Activated CD8-positive, alpha-beta T cell treated with anti-CD3 and anti-CD28 coated beads, Interleukin-2, amount 10 ng/mL, durations not matched to agents 7 days and 5 days (primary cell): ENCODE data around the gene TRPV6. TPM values are rescaled to one million over a fixed set of nuclear protein-coding genes. Genes with fewer than 3 reads are reported as not detected.

Source experiments
- ATAC-seq: fragments of 150-1000 bp; cut with Tn5 transposase; one replicate; pipeline ENCODE4 v1.10.0; 2021; ENCODE audit warnings: moderate library complexity
- CTCF ChIA-PET: fragments of 350-600 bp; sonication (Branson Sonifier 250); formaldehyde crosslinking; loops from one replicate; lab custom pipeline; 2021; ENCODE audit warnings: antibody characterized with exemption; lab: Charles Lee
- POLR2A ChIA-PET: fragments of 350-600 bp; sonication (Branson Sonifier 250); formaldehyde crosslinking; loops from one replicate; lab custom pipeline; 2021; ENCODE audit warnings: antibody characterized with exemption; lab: Charles Lee
- DNase-seq: peaks from one replicate; pipeline ENCODE4 v3.0.0-alpha.2; 2020
- H3K27ac Mint-ChIP-seq: one replicate; pipeline ENCODE4 v1.8.0; 2021; ENCODE audit warnings: mild to moderate bottlenecking, mixed read lengths
- H3K27me3 Mint-ChIP-seq: one replicate; pipeline ENCODE4 v1.8.0; 2021; ENCODE audit warnings: low read depth, mixed read lengths
- H3K36me3 Mint-ChIP-seq: one replicate; pipeline ENCODE4 v1.8.0; 2021; ENCODE audit warnings: low read depth, mixed read lengths
- H3K4me1 Mint-ChIP-seq: one replicate; pipeline ENCODE4 v1.8.0; 2021; ENCODE audit warnings: low read depth, mixed read lengths
- H3K4me3 Mint-ChIP-seq: one replicate; pipeline ENCODE4 v1.8.0; 2021; ENCODE audit warnings: mild to moderate bottlenecking, mixed read lengths
- H3K9me3 Mint-ChIP-seq: one replicate; pipeline ENCODE4 v1.8.0; 2022; ENCODE audit warnings: mixed read lengths; ENCODE audit not compliant: insufficient read depth
- total RNA-seq, 2 experiments: library from RNA; stranded (reverse); gene quantifications; one replicate each; pipeline ENCODE4 v1.2.3, GENCODE V29; 2021

The TRPV6 gene
- total RNA-seq, 2 experiments from 2014 or later: not detected

- ChIA-PET CTCF (interaction anchor here (0.8 to 4.1 kb wide), 20 partner anchors 8 to 552 kb away, joined by 3 to 23 read pairs (median 4); partner anchors contain the start of gene EPHB6), POLR2A (no interaction called here)
- H3K36me3 Mint-ChIP-seq: no peaks in the 10 kb centered on the region
- no peak for DNase-seq
- no peaks in the 10 kb centered on the region for H3K27me3 Mint-ChIP-seq
- H3K4me3 Mint-ChIP-seq: no peak overlapping the region
- no peak overlapping the region for H3K27ac Mint-ChIP-seq
- ATAC-seq: no peak
- H3K4me1 Mint-ChIP-seq: no peaks in the 10 kb centered on the region
- H3K9me3 Mint-ChIP-seq: no peaks in the 10 kb centered on the region
These were observed 13.4 kb downstream of the TRPV6 start for GRCh38 chr7:142872106-142872675.

- no peak overlapping the region for H3K27ac Mint-ChIP-seq
- no peaks in the 10 kb centered on the region for H3K27me3 Mint-ChIP-seq
- ChIA-PET CTCF (interaction anchor here (1.2 to 4.1 kb wide), 8 partner anchors 10 to 552 kb away, joined by 3 to 23 read pairs (median 6); no protein-coding TSS in a partner anchor), POLR2A (no interaction called here)
- no peaks in the 10 kb centered on the region for H3K4me1 Mint-ChIP-seq
- H3K36me3 Mint-ChIP-seq: no peaks in the 10 kb centered on the region
- no peaks in the 10 kb centered on the region for H3K9me3 Mint-ChIP-seq
- H3K4me3 Mint-ChIP-seq: no peak overlapping the region
- no peak for DNase-seq
- no peak for ATAC-seq
These were observed 14.1 kb downstream of the TRPV6 start for GRCh38 chr7:142871260-142872105.

GRCh38 chr7:142870566-142871259 is 14.8 kb downstream of the TRPV6 start:
- no peak overlapping the region for H3K27ac Mint-ChIP-seq
- ChIA-PET POLR2A (interaction anchor here (0.6 kb wide), 1 partner anchor 17 kb away, joined by 3 read pairs; no protein-coding TSS in a partner anchor), CTCF (interaction anchor here (1.2 to 4.1 kb wide), 2 partner anchors 11 to 16 kb away, joined by 3 to 19 read pairs; no protein-coding TSS in a partner anchor)
- no peak overlapping the region for H3K4me3 Mint-ChIP-seq
- no peaks in the 10 kb centered on the region for H3K27me3 Mint-ChIP-seq
- ATAC-seq (no peak), DNase-seq (no peak)
- no peaks in the 10 kb centered on the region for H3K36me3 Mint-ChIP-seq
- H3K9me3 Mint-ChIP-seq: no peaks in the 10 kb centered on the region
- H3K4me1 Mint-ChIP-seq: peaks cover 4% of the 10 kb centered on the region

DNA sequence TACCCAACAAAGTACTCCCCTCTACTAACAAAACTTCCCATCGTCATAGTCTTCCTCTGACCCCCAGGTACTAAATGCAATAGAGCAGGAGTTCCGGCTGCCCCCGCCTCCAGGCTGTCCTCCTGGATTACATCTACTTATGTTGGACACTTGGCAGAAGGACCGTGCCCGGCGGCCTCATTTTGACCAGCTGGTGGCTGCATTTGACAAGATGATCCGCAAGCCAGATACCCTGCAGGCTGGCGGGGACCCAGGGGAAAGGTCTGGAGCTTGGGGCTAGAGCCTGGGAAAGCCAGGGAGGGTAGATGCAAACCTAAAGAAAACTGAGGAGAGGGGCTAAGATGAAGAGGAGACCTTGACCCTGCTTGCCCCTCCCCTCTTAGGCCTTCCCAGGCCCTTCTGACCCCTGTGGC is 15.4 kb downstream of the TRPV6 start:
- Mint-ChIP-seq H3K9me3 (no peaks in the 10 kb centered on the region), H3K27me3 (no peaks in the 10 kb centered on the region), H3K4me3 (no peak overlapping the region), H3K4me1 (peaks cover 6% of the 10 kb centered on the region), H3K36me3 (no peaks in the 10 kb centered on the region), H3K27ac (no peak overlapping the region)
- DNase-seq (no peak), ATAC-seq (no peak)
- ChIA-PET CTCF (interaction anchor here (4.1 kb wide), 1 partner anchor 11 kb away, joined by 19 read pairs; no protein-coding TSS in a partner anchor), POLR2A (interaction anchor here (0.6 kb wide), 1 partner anchor 16 kb away, joined by 3 read pairs; no protein-coding TSS in a partner anchor)

- H3K4me3 Mint-ChIP-seq: no peak overlapping the region
- H3K27me3 Mint-ChIP-seq: no peaks in the 10 kb centered on the region
- H3K36me3 Mint-ChIP-seq: no peaks in the 10 kb centered on the region
- no peak for ATAC-seq
- no peaks in the 10 kb centered on the region for H3K9me3 Mint-ChIP-seq
- CTCF ChIA-PET: interaction anchor here (4.1 kb wide), 1 partner anchor 12 kb away, joined by 19 read pairs; no protein-coding TSS in a partner anchor
- DNase-seq: no peak
- POLR2A ChIA-PET: no interaction called here
- peaks cover 6% of the 10 kb centered on the region for H3K4me1 Mint-ChIP-seq
- H3K27ac Mint-ChIP-seq: peak overlapping the region; percentile 25
These were observed 16.1 kb downstream of the TRPV6 start for GRCh38 chr7:142869434-142869833.

DNA sequence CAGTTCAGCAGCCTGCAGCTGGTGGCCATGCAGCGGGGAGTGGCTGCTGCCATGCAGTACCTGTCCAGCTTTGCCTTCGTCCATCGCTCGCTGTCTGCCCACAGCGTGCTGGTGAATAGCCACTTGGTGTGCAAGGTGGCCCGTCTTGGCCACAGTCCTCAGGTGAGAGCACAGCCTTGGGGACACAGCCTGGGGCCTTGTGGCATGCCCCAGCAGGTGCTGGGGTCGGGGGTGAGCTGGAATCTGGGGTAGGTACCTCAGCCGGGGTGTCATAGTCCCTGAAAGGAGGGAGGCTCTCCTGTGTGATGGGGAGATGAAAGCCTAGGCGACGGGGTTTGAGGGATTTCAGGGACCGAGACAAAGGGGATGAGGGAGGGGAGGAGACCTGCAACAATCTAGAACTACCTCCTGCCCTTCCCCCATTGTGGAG is 16.5 kb downstream of the TRPV6 start:
- no peak overlapping the region for H3K27ac Mint-ChIP-seq
- no peaks in the 10 kb centered on the region for H3K27me3 Mint-ChIP-seq
- POLR2A ChIA-PET: no interaction called here
- no peak overlapping the region for H3K4me3 Mint-ChIP-seq
- CTCF ChIA-PET: no interaction called here
- H3K9me3 Mint-ChIP-seq: no peaks in the 10 kb centered on the region
- H3K4me1 Mint-ChIP-seq: peaks cover 6% of the 10 kb centered on the region
- no peak for ATAC-seq
- DNase-seq: no peak
- H3K36me3 Mint-ChIP-seq: no peaks in the 10 kb centered on the region

DNA sequence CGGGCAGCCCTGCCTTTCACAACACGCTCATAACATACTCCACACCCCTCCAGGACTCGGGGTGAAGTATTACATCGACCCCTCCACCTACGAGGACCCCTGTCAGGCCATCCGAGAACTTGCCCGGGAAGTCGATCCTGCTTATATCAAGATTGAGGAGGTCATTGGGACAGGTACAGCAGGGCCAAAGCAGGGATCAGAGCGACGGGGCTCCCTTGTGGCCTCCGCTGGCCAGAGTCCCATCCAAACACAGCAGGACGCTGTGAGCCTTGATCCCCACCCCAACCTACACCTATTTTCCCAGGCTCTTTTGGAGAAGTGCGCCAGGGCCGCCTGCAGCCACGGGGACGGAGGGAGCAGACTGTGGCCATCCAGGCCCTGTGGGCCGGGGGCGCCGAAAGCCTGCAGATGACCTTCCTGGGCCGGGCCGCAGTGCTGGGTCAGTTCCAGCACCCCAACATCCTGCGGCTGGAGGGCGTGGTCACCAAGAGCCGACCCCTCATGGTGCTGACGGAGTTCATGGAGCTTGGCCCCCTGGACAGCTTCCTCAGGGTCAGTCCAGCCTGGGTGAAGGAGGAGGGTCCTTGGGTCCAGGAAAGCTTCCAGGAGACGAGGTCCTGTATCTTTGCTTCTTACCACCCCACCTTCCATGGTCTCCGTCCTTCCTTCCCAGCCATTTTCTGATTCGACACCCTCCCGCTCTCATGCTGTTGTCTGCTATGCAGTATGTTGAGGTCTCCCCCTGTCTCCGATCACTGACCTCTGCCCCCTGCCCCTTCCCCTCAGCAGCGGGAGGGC is 17.2 kb downstream of the TRPV6 start:
- no peaks in the 10 kb centered on the region for H3K36me3 Mint-ChIP-seq
- no peak overlapping the region for H3K4me3 Mint-ChIP-seq
- H3K27me3 Mint-ChIP-seq: no peaks in the 10 kb centered on the region
- no peak for ATAC-seq
- peak; percentile 9 for DNase-seq
- POLR2A ChIA-PET: no interaction called here
- CTCF ChIA-PET: no interaction called here
- H3K4me1 Mint-ChIP-seq: peaks cover 6% of the 10 kb centered on the region
- H3K27ac Mint-ChIP-seq: no peak overlapping the region
- no peaks in the 10 kb centered on the region for H3K9me3 Mint-ChIP-seq

GRCh38 chr7:142867398-142868187 is 18.0 kb downstream of the TRPV6 start:
- H3K27ac Mint-ChIP-seq: no peak overlapping the region
- POLR2A ChIA-PET: no interaction called here
- CTCF ChIA-PET: interaction anchor here (0.7 to 1.6 kb wide), 2 partner anchors 16 to 324 kb away, joined by 3 to 6 read pairs; no protein-coding TSS in a partner anchor
- ATAC-seq: no peak
- no peaks in the 10 kb centered on the region for H3K36me3 Mint-ChIP-seq
- DNase-seq: peak; percentile 12
- H3K9me3 Mint-ChIP-seq: no peaks in the 10 kb centered on the region
- no peak overlapping the region for H3K4me3 Mint-ChIP-seq
- no peaks in the 10 kb centered on the region for H3K27me3 Mint-ChIP-seq
- H3K4me1 Mint-ChIP-seq: peaks cover 6% of the 10 kb centered on the region

DNA sequence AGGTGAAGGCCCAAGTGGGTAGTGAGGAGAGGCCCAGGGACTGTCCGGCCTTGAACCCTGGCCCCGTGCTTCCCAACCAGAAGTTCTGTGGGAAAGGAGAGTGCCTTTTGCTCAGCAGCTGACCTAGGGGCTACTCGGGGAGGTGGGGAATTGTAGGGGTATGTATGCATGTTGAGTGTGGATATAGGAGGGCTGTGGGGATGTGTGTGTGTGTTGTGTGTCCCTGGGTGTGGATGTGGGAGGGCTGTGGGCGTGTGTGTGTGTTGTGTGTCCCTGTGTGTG is 18.5 kb downstream of the TRPV6 start:
- ChIA-PET POLR2A (no interaction called here), CTCF (interaction anchor here (0.7 to 1.9 kb wide), 4 partner anchors 15 to 324 kb away, joined by 3 to 6 read pairs (median 6); no protein-coding TSS in a partner anchor)
- no peaks in the 10 kb centered on the region for H3K36me3 Mint-ChIP-seq
- no peaks in the 10 kb centered on the region for H3K9me3 Mint-ChIP-seq
- no peak for ATAC-seq
- DNase-seq: peak; percentile 17
- no peaks in the 10 kb centered on the region for H3K27me3 Mint-ChIP-seq
- no peak overlapping the region for H3K27ac Mint-ChIP-seq
- H3K4me1 Mint-ChIP-seq: peaks cover 6% of the 10 kb centered on the region
- H3K4me3 Mint-ChIP-seq: no peak overlapping the region

DNA sequence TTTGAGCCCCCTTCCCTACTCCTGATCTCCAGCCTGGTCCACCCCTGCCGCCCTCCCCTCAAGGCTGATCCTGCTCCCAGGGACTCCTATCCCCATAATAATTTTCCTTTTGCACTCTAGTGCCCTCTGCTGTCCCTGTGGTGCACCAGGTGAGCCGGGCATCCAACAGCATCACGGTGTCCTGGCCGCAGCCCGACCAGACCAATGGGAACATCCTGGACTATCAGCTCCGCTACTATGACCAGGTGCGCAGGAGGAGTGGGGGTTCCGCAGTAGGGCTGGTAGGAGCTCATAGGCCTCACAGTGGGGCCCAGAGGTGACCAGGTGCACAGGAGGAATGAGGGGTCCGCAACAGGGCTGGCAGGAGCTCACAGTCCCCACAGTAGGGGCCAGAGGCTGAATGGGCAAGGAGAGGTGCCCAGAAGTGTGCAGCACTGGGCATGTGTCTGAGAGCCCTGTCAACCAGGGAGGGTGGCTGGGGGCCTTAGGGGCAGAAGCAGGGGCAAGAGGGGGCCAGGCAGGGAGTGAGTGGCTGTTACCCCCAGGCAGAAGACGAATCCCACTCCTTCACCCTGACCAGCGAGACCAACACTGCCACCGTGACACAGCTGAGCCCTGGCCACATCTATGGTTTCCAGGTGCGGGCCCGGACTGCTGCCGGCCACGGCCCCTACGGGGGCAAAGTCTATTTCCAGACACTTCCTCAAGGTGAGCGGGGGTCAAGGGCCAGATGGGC is 19.0 kb downstream of the TRPV6 start:
- Mint-ChIP-seq H3K4me1 (peaks cover 6% of the 10 kb centered on the region), H3K4me3 (no peak overlapping the region), H3K27me3 (no peaks in the 10 kb centered on the region), H3K36me3 (no peaks in the 10 kb centered on the region), H3K9me3 (no peaks in the 10 kb centered on the region), H3K27ac (no peak overlapping the region)
- CTCF ChIA-PET: interaction anchor here (0.7 to 1.9 kb wide), 7 partner anchors 13 to 336 kb away, joined by 3 to 6 read pairs (median 5); no protein-coding TSS in a partner anchor
- ATAC-seq (no peak), DNase-seq (peak; percentile 22)
- POLR2A ChIA-PET: no interaction called here
